A549 (cell line): ENCODE data around the gene MAP7D2.

Source experiments
- ATOH8 ChIP-seq: fragments of 250-450 bp; sonication (Bioruptor Pico); IDR thresholded peaks from 2 replicates; pipeline ENCODE4 v1.5.0; 2020; ENCODE audit warnings: low read depth, mild to moderate bottlenecking, moderate library complexity
- CEBPB ChIP-seq, 2 experiments: fragments of >200 bp in 1 of 2; sonication (Bioruptor Twin) in 1 of 2; formaldehyde crosslinking in 1 of 2; IDR thresholded peaks; 2 replicates each; pipeline ENCODE4 v1.6.1; 2012 to 2016
- EP300 ChIP-seq, 2 experiments: fragments of >200 bp; sonication (Bioruptor Twin); formaldehyde crosslinking; IDR thresholded peaks; 2 replicates in 1 of 2; 3 replicates in 1 of 2; pipeline ENCODE4 v1.6.1; 2016 to 2017
- HOXB5 ChIP-seq: fragments of 250-450 bp; sonication (Bioruptor Pico); IDR thresholded peaks from 2 replicates; pipeline ENCODE4 v1.5.0; 2020; ENCODE audit warnings: mild to moderate bottlenecking, moderate library complexity
- JUNB ChIP-seq: fragments of >200 bp; sonication (Bioruptor Twin); formaldehyde crosslinking; IDR thresholded peaks from 2 replicates; pipeline ENCODE4 v1.6.1; 2016
- POLR2A ChIP-seq: IDR thresholded peaks from 2 replicates; pipeline ENCODE4 v1.6.1; 2012; ENCODE audit warnings: mild to moderate bottlenecking, low read length
- USF2 ChIP-seq: fragments of 450-650 bp; IDR thresholded peaks from 2 replicates; pipeline ENCODE4 v1.6.1; 2014; ENCODE audit warnings: antibody characterized with exemption
- ZFP36 ChIP-seq: fragments of 450-650 bp; IDR thresholded peaks from 2 replicates; pipeline ENCODE4 v1.6.1; 2014; ENCODE audit warnings: borderline replicate concordance; ENCODE audit not compliant: partially characterized antibody
- TF ChIP-seq, protein P1 (sequence below): fragments of >200 bp; sonication (Bioruptor Twin); formaldehyde crosslinking; IDR thresholded peaks from 3 replicates; pipeline ENCODE4 v1.5.1; 2016

- TF ChIP-seq POLR2A (no peak), ZFP36 (no peak), EP300 (IDR thresholded peaks at IDR 0.05) (no peak), CEBPB (IDR thresholded peaks at IDR 0.05) (no peak), ATOH8 (CRISPR knock-in tag) (no peak), JUNB (no peak), HOXB5 (CRISPR knock-in tag) (no peak), USF2 (no peak)
- TF ChIP-seq, protein P1, sequence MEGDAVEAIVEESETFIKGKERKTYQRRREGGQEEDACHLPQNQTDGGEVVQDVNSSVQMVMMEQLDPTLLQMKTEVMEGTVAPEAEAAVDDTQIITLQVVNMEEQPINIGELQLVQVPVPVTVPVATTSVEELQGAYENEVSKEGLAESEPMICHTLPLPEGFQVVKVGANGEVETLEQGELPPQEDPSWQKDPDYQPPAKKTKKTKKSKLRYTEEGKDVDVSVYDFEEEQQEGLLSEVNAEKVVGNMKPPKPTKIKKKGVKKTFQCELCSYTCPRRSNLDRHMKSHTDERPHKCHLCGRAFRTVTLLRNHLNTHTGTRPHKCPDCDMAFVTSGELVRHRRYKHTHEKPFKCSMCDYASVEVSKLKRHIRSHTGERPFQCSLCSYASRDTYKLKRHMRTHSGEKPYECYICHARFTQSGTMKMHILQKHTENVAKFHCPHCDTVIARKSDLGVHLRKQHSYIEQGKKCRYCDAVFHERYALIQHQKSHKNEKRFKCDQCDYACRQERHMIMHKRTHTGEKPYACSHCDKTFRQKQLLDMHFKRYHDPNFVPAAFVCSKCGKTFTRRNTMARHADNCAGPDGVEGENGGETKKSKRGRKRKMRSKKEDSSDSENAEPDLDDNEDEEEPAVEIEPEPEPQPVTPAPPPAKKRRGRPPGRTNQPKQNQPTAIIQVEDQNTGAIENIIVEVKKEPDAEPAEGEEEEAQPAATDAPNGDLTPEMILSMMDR = no peak
Measured at GRCh38 chrX:20059467-20060128, 57.1 kb downstream of the MAP7D2 start.
